ENCODE results near the gene IFT43. TPM values are rescaled to one million over a fixed set of nuclear protein-coding genes. Genes with fewer than 3 reads are reported as not detected.
A peak's percentile ranks its signal among the peaks of the same experiment; 100 is the strongest.
"Not testable (repeated sequence)": the region's sequence is repeated elsewhere in the genome, so short reads cannot be mapped to it uniquely, and the experiment has no call there.

IFT43 gene
- total and polyA plus RNA-seq, 4 donors = 42.1 to 64.0 (median 53.4) TPM

GRCh38 chr14:76009627-76010026 is 24.1 kb downstream of the IFT43 start:
- H3K27me3 ChIP-seq (ENCODE audit: control insufficient read depth in 1 of 2, insufficient read depth in 2 of 2, low read length in 1 of 2); H3K4me1 ChIP-seq (ENCODE audit: control insufficient read depth in 1 of 2, insufficient read depth in 2 of 2, low read length in 2 of 2); DNase-seq; H3K27ac ChIP-seq (ENCODE audit: low read depth in 1 of 2, low read length in 2 of 2); H3K4me3 ChIP-seq (ENCODE audit: low read length in 2 of 2); ATAC-seq (ENCODE audit: low FRiP score); H3K36me3 ChIP-seq (ENCODE audit: control insufficient read depth in 1 of 2, insufficient read depth in 2 of 2, low read length in 1 of 2); H3K9me3 ChIP-seq (ENCODE audit: control insufficient read depth, low read length): not testable (repeated sequence)
- 95 to 96% methylated on average over 3 of the region's 3 CpGs for WGBS, 2 donors
- intact Hi-C loops (cut with DNase I) = loop anchor here in 1 of 2 donors (5.0 kb wide), 1 partner anchor 32 kb away; no protein-coding TSS in a partner anchor

GRCh38 chr14:76011930-76012329 is 26.4 kb downstream of the IFT43 start:
- H3K27me3 ChIP-seq (ENCODE audit: control insufficient read depth in 1 of 2, insufficient read depth in 2 of 2, low read length in 1 of 2) = no peaks in the 10 kb centered on the region
- H3K27ac ChIP-seq (ENCODE audit: low read depth in 1 of 2, low read length in 2 of 2) = peak overlapping the region; percentile 80 to 96
- DNase-seq = no peak
- no peaks in the 10 kb centered on the region for H3K9me3 ChIP-seq (ENCODE audit: control insufficient read depth, low read length)
- ATAC-seq (ENCODE audit: low FRiP score) = no peak
- H3K4me3 ChIP-seq (ENCODE audit: low read length in 2 of 2) = no peak overlapping the region
- intact Hi-C loops (cut with DNase I) = loop anchor here in 1 of 2 donors (5.0 kb wide), 1 partner anchor 35 kb away; no protein-coding TSS in a partner anchor
- H3K36me3 ChIP-seq (ENCODE audit: control insufficient read depth in 1 of 2, insufficient read depth in 2 of 2, low read length in 1 of 2) = peaks cover 0 to 3% of the 10 kb centered on the region in 2 donors
- peaks cover 0 to 2% of the 10 kb centered on the region in 2 donors for H3K4me1 ChIP-seq (ENCODE audit: control insufficient read depth in 1 of 2, insufficient read depth in 2 of 2, low read length in 2 of 2)

- no peaks in the 10 kb centered on the region for H3K9me3 ChIP-seq (ENCODE audit: control insufficient read depth, low read length)
- ATAC-seq (ENCODE audit: low FRiP score) (peak; percentile 89), DNase-seq (peak; percentile 80 to 88)
- peaks cover 0 to 2% of the 10 kb centered on the region in 2 donors for H3K4me1 ChIP-seq (ENCODE audit: control insufficient read depth in 1 of 2, insufficient read depth in 2 of 2, low read length in 2 of 2)
- WGBS, 2 donors = 7% methylated on average over 9 of the region's 9 CpGs
- H3K27me3 ChIP-seq (ENCODE audit: control insufficient read depth in 1 of 2, insufficient read depth in 2 of 2, low read length in 1 of 2) = no peaks in the 10 kb centered on the region
- intact Hi-C loops (cut with DNase I) = loop anchor here in 1 of 2 donors (5.0 kb wide), 1 partner anchor 35 kb away; no protein-coding TSS in a partner anchor
- no peak overlapping the region for H3K4me3 ChIP-seq (ENCODE audit: low read length in 2 of 2)
- H3K36me3 ChIP-seq (ENCODE audit: control insufficient read depth in 1 of 2, insufficient read depth in 2 of 2, low read length in 1 of 2) = peaks cover 0 to under 1% of the 10 kb centered on the region in 2 donors
- H3K27ac ChIP-seq (ENCODE audit: low read depth in 1 of 2, low read length in 2 of 2) = peak overlapping the region; percentile 96 to 100
These were observed 26.8 kb downstream of the IFT43 start for GRCh38 chr14:76012354-76012753.

GRCh38 chr14:76015191-76015590 is 29.6 kb downstream of the IFT43 start:
- Histone ChIP-seq H3K4me3 (ENCODE audit: low read length in 2 of 2) (no peak overlapping the region), H3K4me1 (ENCODE audit: control insufficient read depth in 1 of 2, insufficient read depth in 2 of 2, low read length in 2 of 2) (peaks cover 0 to 2% of the 10 kb centered on the region in 2 donors), H3K27ac (ENCODE audit: low read depth in 1 of 2, low read length in 2 of 2) (peak overlapping the region in 1 of 2 donors; percentile 32), H3K9me3 (ENCODE audit: control insufficient read depth, low read length) (no peaks in the 10 kb centered on the region), H3K27me3 (ENCODE audit: control insufficient read depth in 1 of 2, insufficient read depth in 2 of 2, low read length in 1 of 2) (no peaks in the 10 kb centered on the region), H3K36me3 (ENCODE audit: control insufficient read depth in 1 of 2, insufficient read depth in 2 of 2, low read length in 1 of 2) (no peaks in the 10 kb centered on the region)
- 95% methylated on average over 1 of the region's 1 CpG for WGBS, 2 donors
- ATAC-seq (ENCODE audit: low FRiP score) = no peak
- intact Hi-C loops (cut with DNase I) = no loop called here
- no peak for DNase-seq

GRCh38 chr14:76015668-76016067 is 30.1 kb downstream of the IFT43 start:
- H3K27ac ChIP-seq (ENCODE audit: low read depth in 1 of 2, low read length in 2 of 2) = peak overlapping the region in 1 of 2 donors; percentile 43
- ATAC-seq (ENCODE audit: low FRiP score) (no peak), DNase-seq (no peak)
- H3K27me3 ChIP-seq (ENCODE audit: control insufficient read depth in 1 of 2, insufficient read depth in 2 of 2, low read length in 1 of 2) = no peaks in the 10 kb centered on the region
- no peaks in the 10 kb centered on the region for H3K9me3 ChIP-seq (ENCODE audit: control insufficient read depth, low read length)
- H3K4me3 ChIP-seq (ENCODE audit: low read length in 2 of 2) = no peak overlapping the region
- intact Hi-C loops (cut with DNase I) = no loop called here
- no peaks in the 10 kb centered on the region for H3K36me3 ChIP-seq (ENCODE audit: control insufficient read depth in 1 of 2, insufficient read depth in 2 of 2, low read length in 1 of 2)
- H3K4me1 ChIP-seq (ENCODE audit: control insufficient read depth in 1 of 2, insufficient read depth in 2 of 2, low read length in 2 of 2) = peaks cover 0 to 2% of the 10 kb centered on the region in 2 donors
- 39 to 78% methylated on average over 1 of the region's 1 CpG for WGBS, 2 donors

GRCh38 chr14:76019676-76020075 is 34.1 kb downstream of the IFT43 start:
- H3K36me3 ChIP-seq (ENCODE audit: control insufficient read depth in 1 of 2, insufficient read depth in 2 of 2, low read length in 1 of 2) = peaks cover 0 to 5% of the 10 kb centered on the region in 2 donors
- intact Hi-C loops (cut with DNase I) = no loop called here

GRCh38 chr14:76022991-76023390 is 37.4 kb downstream of the IFT43 start:
- Histone ChIP-seq H3K4me3 (ENCODE audit: low read length in 2 of 2) (no peak overlapping the region), H3K27ac (ENCODE audit: low read depth in 1 of 2, low read length in 2 of 2) (no peak overlapping the region), H3K4me1 (ENCODE audit: control insufficient read depth in 1 of 2, insufficient read depth in 2 of 2, low read length in 2 of 2) (no peaks in the 10 kb centered on the region), H3K9me3 (ENCODE audit: control insufficient read depth, low read length) (no peaks in the 10 kb centered on the region), H3K27me3 (ENCODE audit: control insufficient read depth in 1 of 2, insufficient read depth in 2 of 2, low read length in 1 of 2) (no peaks in the 10 kb centered on the region), H3K36me3 (ENCODE audit: control insufficient read depth in 1 of 2, insufficient read depth in 2 of 2, low read length in 1 of 2) (peaks cover 0 to 5% of the 10 kb centered on the region in 2 donors)
- intact Hi-C loops (cut with DNase I) = no loop called here
- ATAC-seq (ENCODE audit: low FRiP score) (no peak), DNase-seq (no peak)
- 95 to 99% methylated on average over 2 of the region's 2 CpGs for WGBS, 2 donors

More at GRCh38 chr14:76019676-76020075, 34.1 kb downstream of the IFT43 start:
- no peaks in the 10 kb centered on the region for H3K9me3 ChIP-seq (ENCODE audit: control insufficient read depth, low read length)
- DNase-seq (no peak), ATAC-seq (ENCODE audit: low FRiP score) (no peak)
- no peaks in the 10 kb centered on the region for H3K4me1 ChIP-seq (ENCODE audit: control insufficient read depth in 1 of 2, insufficient read depth in 2 of 2, low read length in 2 of 2)
- 95 to 99% methylated on average over 2 of the region's 2 CpGs for WGBS, 2 donors
- H3K27me3 ChIP-seq (ENCODE audit: control insufficient read depth in 1 of 2, insufficient read depth in 2 of 2, low read length in 1 of 2) = no peaks in the 10 kb centered on the region
- H3K27ac ChIP-seq (ENCODE audit: low read depth in 1 of 2, low read length in 2 of 2) = no peak overlapping the region
- H3K4me3 ChIP-seq (ENCODE audit: low read length in 2 of 2) = no peak overlapping the region

- intact Hi-C loops (cut with DNase I) = no loop called here
- no peak overlapping the region for H3K4me3 ChIP-seq (ENCODE audit: low read length in 2 of 2)
- H3K9me3 ChIP-seq (ENCODE audit: control insufficient read depth, low read length) = no peaks in the 10 kb centered on the region
- H3K36me3 ChIP-seq (ENCODE audit: control insufficient read depth in 1 of 2, insufficient read depth in 2 of 2, low read length in 1 of 2) = peaks cover 0 to 5% of the 10 kb centered on the region in 2 donors
- no peak for DNase-seq
- no peak overlapping the region for H3K27ac ChIP-seq (ENCODE audit: low read depth in 1 of 2, low read length in 2 of 2)
- ATAC-seq (ENCODE audit: low FRiP score) = no peak
- H3K27me3 ChIP-seq (ENCODE audit: control insufficient read depth in 1 of 2, insufficient read depth in 2 of 2, low read length in 1 of 2) = no peaks in the 10 kb centered on the region
- no peaks in the 10 kb centered on the region for H3K4me1 ChIP-seq (ENCODE audit: control insufficient read depth in 1 of 2, insufficient read depth in 2 of 2, low read length in 2 of 2)
- WGBS, 2 donors = 39% methylated on average over 1 of the region's 1 CpG
These were observed 38.2 kb downstream of the IFT43 start for GRCh38 chr14:76023757-76024156.

- intact Hi-C loops (cut with DNase I) = no loop called here
- H3K4me1 ChIP-seq (ENCODE audit: control insufficient read depth in 1 of 2, insufficient read depth in 2 of 2, low read length in 2 of 2) = no peaks in the 10 kb centered on the region
- H3K27ac ChIP-seq (ENCODE audit: low read depth in 1 of 2, low read length in 2 of 2) = no peak overlapping the region
- no peaks in the 10 kb centered on the region for H3K9me3 ChIP-seq (ENCODE audit: control insufficient read depth, low read length)
- ATAC-seq (ENCODE audit: low FRiP score) (no peak), DNase-seq (no peak)
- no peak overlapping the region for H3K4me3 ChIP-seq (ENCODE audit: low read length in 2 of 2)
- WGBS, 2 donors = 74 to 83% methylated on average over 4 of the region's 4 CpGs
- no peaks in the 10 kb centered on the region for H3K27me3 ChIP-seq (ENCODE audit: control insufficient read depth in 1 of 2, insufficient read depth in 2 of 2, low read length in 1 of 2)
- peaks cover 0 to 5% of the 10 kb centered on the region in 2 donors for H3K36me3 ChIP-seq (ENCODE audit: control insufficient read depth in 1 of 2, insufficient read depth in 2 of 2, low read length in 1 of 2)
These were observed 38.8 kb downstream of the IFT43 start for GRCh38 chr14:76024211-76024907.

All from aorta (tissue), 5 donors.